IMR-90 (cell line): ENCODE data around the gene GPR32. TPM values are rescaled to one million over a fixed set of nuclear protein-coding genes. Genes with fewer than 3 reads are reported as not detected.

Experiments used
- ATAC-seq: fragments of 200-7000 bp; cut with Tn5 transposase; 2 replicates; pipeline ENCODE4 v1.9.1; 2020; ENCODE audit warnings: low read depth, mild to moderate bottlenecking, moderate library complexity
- BruUV-seq: library from RNA; stranded (reverse); fragments of 400-500 nt; replicated peaks from 2 replicates; lab custom pipeline; 2021; lab: Mats Ljungman, UMichigan
- CTCF ChIA-PET: fragments of 300-600 bp; formaldehyde crosslinking; extraction: SDS; loops from one replicate; lab custom pipeline; 2021; ENCODE audit warnings: antibody characterized with exemption; lab: Yijun Ruan, JAX
- POLR2A ChIA-PET: fragments of 300-600 bp; sonication (Branson Sonifier 250); formaldehyde crosslinking; loops from one replicate; lab custom pipeline; 2022; ENCODE audit warnings: antibody characterized with exemption; ENCODE audit not compliant: unreplicated experiment; lab: Charles Lee
- DNase-seq: peaks from one replicate; pipeline ENCODE4 v3.0.0; 2013
- H2AFZ ChIP-seq: replicated peaks from 2 replicates; pipeline ENCODE3; 2013; ENCODE audit warnings: low read length, mild to moderate bottlenecking; ENCODE audit not compliant: poor library complexity
- H2AK5ac ChIP-seq: 2 replicates; pipeline ENCODE4 v1.6.1; 2013; ENCODE audit warnings: low read depth, low read length, inconsistent platforms
- H2AK9ac ChIP-seq: replicated peaks from 2 replicates; pipeline ENCODE3; 2013; ENCODE audit warnings: mild to moderate bottlenecking, low read depth, low read length, moderate library complexity; ENCODE audit not compliant: poor library complexity
- H2BK120ac ChIP-seq: 2 replicates; pipeline ENCODE4 v1.6.1; 2013; ENCODE audit warnings: low read depth, low read length, inconsistent platforms
- H2BK15ac ChIP-seq: 3 replicates; pipeline ENCODE4 v1.6.1; 2013; ENCODE audit warnings: low read depth, low read length, inconsistent platforms
- H2BK20ac ChIP-seq: 2 replicates; pipeline ENCODE4 v1.6.1; 2013; ENCODE audit warnings: low read depth, mild to moderate bottlenecking, inconsistent platforms, low read length, moderate library complexity
- H2BK5ac ChIP-seq: 2 replicates; pipeline ENCODE4 v1.6.1; 2013; ENCODE audit warnings: mild to moderate bottlenecking, low read depth, low read length, inconsistent platforms; ENCODE audit not compliant: poor library complexity, severe bottlenecking
- H3K14ac ChIP-seq: replicated peaks from 2 replicates; pipeline ENCODE4 v1.6.1; 2013; ENCODE audit warnings: low read depth, low read length, inconsistent platforms
- H3K18ac ChIP-seq: 2 replicates; pipeline ENCODE4 v1.6.1; 2013; ENCODE audit warnings: low read depth, low read length, control low read depth
- H3K23ac ChIP-seq: 2 replicates; pipeline ENCODE4 v1.6.1; 2013; ENCODE audit warnings: low read depth, low read length, inconsistent platforms
- H3K27ac ChIP-seq: 2 replicates; pipeline ENCODE4 v1.5.1; 2013; ENCODE audit warnings: mild to moderate bottlenecking, control low read depth, low read length; ENCODE audit not compliant: insufficient read depth
- H3K27me3 ChIP-seq: 2 replicates; pipeline ENCODE4 v1.6.1; 2013; ENCODE audit warnings: low read length; ENCODE audit not compliant: control insufficient read depth, insufficient read depth
- H3K36me3 ChIP-seq: 2 replicates; pipeline ENCODE4 v1.6.1; 2013; ENCODE audit warnings: low read length, mixed read lengths; ENCODE audit not compliant: control insufficient read depth, insufficient read depth
- H3K4ac ChIP-seq: 2 replicates; pipeline ENCODE4 v1.6.1; 2013; ENCODE audit warnings: low read depth, low read length, inconsistent platforms
- H3K4me1 ChIP-seq: 2 replicates; pipeline ENCODE4 v1.6.1; 2013; ENCODE audit warnings: low read length, mixed read lengths; ENCODE audit not compliant: control insufficient read depth, insufficient read depth
- H3K4me2 ChIP-seq: 2 replicates; pipeline ENCODE4 v1.6.1; 2013; ENCODE audit warnings: low read depth, mild to moderate bottlenecking, control low read depth, low read length, moderate library complexity
- H3K4me3 ChIP-seq: 2 replicates; pipeline ENCODE4 v1.5.1; 2013; ENCODE audit warnings: low read depth, mild to moderate bottlenecking, control low read depth, low read length, moderate library complexity; ENCODE audit not compliant: insufficient read depth
- H3K56ac ChIP-seq: 2 replicates; pipeline ENCODE4 v1.6.1; 2013; ENCODE audit warnings: low read length, inconsistent platforms; ENCODE audit not compliant: insufficient read depth; ENCODE audit errors: extremely low read depth
- H3K79me1 ChIP-seq, 2 experiments: 2 replicates each; pipeline ENCODE4 v1.6.1; 2013; ENCODE audit warnings: low read length in 2 of 2, inconsistent platforms in 1 of 2, low read depth in 1 of 2
- H3K9ac ChIP-seq: 2 replicates; pipeline ENCODE4 v1.6.1; 2013; ENCODE audit warnings: low read depth, low read length, control low read depth
- H3K9me1 ChIP-seq: 2 replicates; pipeline ENCODE4 v1.6.1; 2013; ENCODE audit warnings: low read length, inconsistent platforms; ENCODE audit not compliant: insufficient read depth
- H3K9me3 ChIP-seq: 2 replicates; pipeline ENCODE4 v1.6.1; 2013; ENCODE audit warnings: low read length; ENCODE audit not compliant: control insufficient read depth, insufficient read depth
- H4K20me1 ChIP-seq: 2 replicates; pipeline ENCODE4 v1.6.1; 2013; ENCODE audit warnings: low read length, inconsistent platforms; ENCODE audit not compliant: insufficient read depth
- H4K5ac ChIP-seq: 2 replicates; pipeline ENCODE4 v1.6.1; 2013; ENCODE audit warnings: mild to moderate bottlenecking, low read depth, low read length, control low read depth
- H4K8ac ChIP-seq, 2 experiments: 2 replicates each; pipeline ENCODE4 v1.6.1; 2013; ENCODE audit warnings: low read depth in 2 of 2, low read length in 2 of 2, control low read depth in 1 of 2, inconsistent platforms in 1 of 2
- H4K91ac ChIP-seq: 2 replicates; pipeline ENCODE4 v1.6.1; 2013; ENCODE audit warnings: low read depth, low read length, inconsistent platforms; ENCODE audit not compliant: insufficient read depth
- RAD21 ChIP-seq: IDR thresholded peaks from 2 replicates; pipeline ENCODE4 v1.6.1; 2012; ENCODE audit warnings: low read length, improper control_type of control experiment
- WGBS, 2 experiments: methylation state at CpG; one replicate each; pipeline versions ENCODE4 v1.1.5 to v1.1.7; 2013; ENCODE audit warnings: missing lambda C conversion rate in 2 of 2; ENCODE audit not compliant: insufficient read length in 1 of 2; ENCODE audit errors: extremely low coverage in 2 of 2; 5-methylcytosine and 5-hydroxymethylcytosine counted together
- dilution Hi-C: fragments of 300-500 bp; cut with HindIII; formaldehyde crosslinking; loops from one replicate; pipeline ENCODE4 v1.14.3; 2018; ENCODE audit warnings: low sequenced_read_pairs; ENCODE audit not compliant: unreplicated experiment
- in situ Hi-C: fragments of 300-500 bp; cut with MboI; formaldehyde crosslinking; loops from 3 replicates; pipeline ENCODE4 v1.14.3; 2019; ENCODE audit warnings: low sequenced_read_pairs, inconsistent platforms, mixed read lengths
- intact Hi-C: fragments of 100-400 bp; cut with micrococcal nuclease; formaldehyde crosslinking; loops from 2 replicates; pipeline ENCODE4 v1.10.0; 2022
- polyA plus RNA-seq, 3 experiments: library from polyadenylated mRNA; depleted of rRNA; stranded (reverse); fragments of >200 nt; gene quantifications; 2 replicates each; pipeline ENCODE4 v1.2.3, GENCODE V29; 2012; ENCODE audit warnings: low replicate concordance in 1 of 3
- total RNA-seq: library from RNA; depleted of rRNA; stranded (reverse); fragments of >200 nt; gene quantifications from 2 replicates; pipeline ENCODE4 v1.2.3, GENCODE V29; 2012

GPR32 gene
- total and polyA plus RNA-seq, 2 of the 4 experiments (the other 2 are of a cell fraction), result not detected

DNA sequence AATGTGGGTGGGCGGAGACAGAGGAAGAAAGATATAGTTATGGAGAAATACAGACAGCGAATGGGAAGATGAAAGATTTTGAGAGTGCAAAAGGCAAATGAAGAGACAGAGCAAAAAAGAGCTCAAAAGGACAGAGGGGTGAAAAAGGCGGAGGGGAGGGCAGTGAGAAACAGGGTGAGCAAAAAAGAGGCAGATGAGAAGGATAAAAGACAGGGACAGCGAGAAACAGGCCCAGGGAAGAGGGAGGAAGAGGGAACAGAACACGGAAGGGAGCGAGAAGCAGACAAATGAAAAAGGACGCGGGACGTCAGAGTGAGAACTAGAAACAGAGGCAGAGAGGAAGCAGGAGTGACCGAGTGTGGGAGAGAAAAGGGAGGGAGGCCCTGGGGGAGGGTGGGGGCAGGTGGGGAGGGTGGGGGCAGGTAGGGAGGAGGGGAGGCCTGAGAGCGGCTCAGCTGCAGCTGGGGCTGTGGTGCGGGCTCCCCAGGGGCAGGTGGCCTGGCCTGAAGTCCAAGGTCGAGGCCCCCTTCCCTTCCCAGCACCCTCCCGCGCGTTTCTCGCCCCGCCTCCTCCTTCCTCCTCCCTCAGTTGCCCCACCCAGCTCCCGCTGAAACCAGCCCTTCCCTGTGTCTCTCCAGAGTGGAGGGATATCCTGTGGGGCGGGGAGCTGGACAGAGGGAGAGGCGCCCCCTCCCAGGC is 50.4 kb downstream of the GPR32 start:
- in situ Hi-C loops (no loop called here), intact Hi-C loops (no loop called here), dilution Hi-C loops (no loop called here)
- ChIA-PET CTCF (no interaction called here), POLR2A (no interaction called here)
- Histone ChIP-seq H4K20me1 (no peaks in the 10 kb centered on the region), H2AFZ (peak overlapping the region; percentile 57), H3K23ac (no peak overlapping the region), H3K9me1 (no peaks in the 10 kb centered on the region), H4K91ac (no peak overlapping the region), H2BK5ac (no peak overlapping the region), H3K27me3 (peaks cover 42% of the 10 kb centered on the region), H3K4ac (no peak overlapping the region), H3K9me3 (no peaks in the 10 kb centered on the region), H3K14ac (no peak overlapping the region), H2AK9ac (no peak overlapping the region), H3K36me3 (no peaks in the 10 kb centered on the region), H3K4me2 (no peak overlapping the region), H2AK5ac (no peak overlapping the region), H3K56ac (no peak overlapping the region), H2BK15ac (no peak overlapping the region), H3K9ac (no peak overlapping the region), H4K8ac (no peak overlapping the region), H3K18ac (no peak overlapping the region), H3K4me3 (no peak overlapping the region), H2BK20ac (no peak overlapping the region), H2BK120ac (no peak overlapping the region), H3K4me1 (no peaks in the 10 kb centered on the region), H3K79me1 (no peaks in the 10 kb centered on the region), H4K5ac (no peak overlapping the region), H3K27ac (no peak overlapping the region)
- no peak for TF ChIP-seq RAD21
- no TSS peak for BruUV-seq
- DNase-seq, result no peak
- no peak; the same call in 1 of the 2 replicates for ATAC-seq
- WGBS, 2 experiments, result 0% methylated on average over 1 of the region's 21 CpGs; no CpG with 5 or more reads in 1 of the 2 experiments
